AG08396 (cell line): Measurements from ENCODE around the gene DIS3L2.

Source experiments
- DNase-seq: peaks from one replicate; pipeline ENCODE4 v3.0.0; 2012; ENCODE audit warnings: low spot score, mixed read lengths

DIS3L2 gene

DNA sequence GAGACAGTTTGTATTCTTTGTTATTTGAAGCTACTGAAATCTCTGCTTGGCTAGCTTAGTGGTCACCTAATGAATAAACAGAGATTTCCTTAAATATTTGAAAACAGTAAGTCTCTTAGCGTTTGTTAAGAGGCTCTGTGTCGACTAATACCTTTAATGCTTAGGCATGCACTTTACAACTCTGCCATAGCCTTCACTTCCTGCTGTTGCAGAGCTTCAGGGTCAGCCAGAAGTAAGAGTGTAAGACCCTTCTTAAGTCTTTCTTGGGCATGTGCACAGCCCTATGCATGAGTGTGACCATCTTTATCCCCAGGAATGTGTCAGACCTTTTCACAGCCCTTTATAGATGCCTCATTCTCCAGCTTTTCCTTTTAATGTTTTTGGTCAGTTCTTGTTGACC is 221.8 kb downstream of the DIS3L2 start:
- DNase-seq = no peak

GRCh38 chr2:232184346-232184745 is 222.8 kb downstream of the DIS3L2 start:
- no peak for DNase-seq

DNA sequence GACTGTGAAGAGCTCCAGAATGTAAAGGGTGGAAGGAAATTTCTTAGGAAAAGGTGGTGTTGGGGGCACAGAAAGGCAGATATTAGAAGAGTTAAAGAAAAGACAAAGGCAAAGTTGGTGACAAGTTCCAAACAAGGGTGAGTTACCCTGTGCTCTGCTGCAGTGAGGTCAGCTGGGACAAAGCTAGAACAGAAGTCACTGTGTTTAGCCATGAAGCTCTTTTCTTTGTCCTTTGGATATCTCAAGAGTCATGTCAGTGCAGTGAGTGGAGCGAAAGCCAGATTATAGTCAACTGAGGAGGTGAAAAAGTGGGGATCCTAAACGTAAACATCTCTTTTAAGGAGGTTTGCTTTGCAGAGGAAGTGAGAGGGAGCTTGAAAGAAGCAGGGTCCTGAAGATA is 229.3 kb downstream of the DIS3L2 start:
- DNase-seq = no peak

DNA sequence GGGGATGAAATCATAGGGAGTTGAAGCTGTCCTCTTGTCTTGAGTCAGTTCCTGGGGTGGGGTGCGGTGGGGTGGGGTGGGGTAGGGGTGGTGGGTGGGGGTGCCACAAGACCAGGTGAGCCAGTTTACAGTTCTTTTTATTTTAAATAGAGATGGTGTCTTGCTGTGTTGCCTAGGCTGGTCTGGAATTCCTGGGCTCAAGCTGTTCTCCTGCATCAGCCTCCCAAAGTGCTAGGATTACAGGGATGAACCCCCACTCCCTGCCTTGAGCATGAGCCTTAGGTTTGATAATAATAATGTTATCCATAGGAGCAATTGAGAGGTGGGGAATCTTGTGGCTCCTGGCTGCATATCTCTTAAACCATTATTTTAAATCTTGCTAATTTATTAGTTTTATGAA is 234.0 kb downstream of the DIS3L2 start:
- DNase-seq = no peak

- no peak for DNase-seq
These were observed 235.3 kb downstream of the DIS3L2 start for GRCh38 chr2:232196802-232197201.

DNA sequence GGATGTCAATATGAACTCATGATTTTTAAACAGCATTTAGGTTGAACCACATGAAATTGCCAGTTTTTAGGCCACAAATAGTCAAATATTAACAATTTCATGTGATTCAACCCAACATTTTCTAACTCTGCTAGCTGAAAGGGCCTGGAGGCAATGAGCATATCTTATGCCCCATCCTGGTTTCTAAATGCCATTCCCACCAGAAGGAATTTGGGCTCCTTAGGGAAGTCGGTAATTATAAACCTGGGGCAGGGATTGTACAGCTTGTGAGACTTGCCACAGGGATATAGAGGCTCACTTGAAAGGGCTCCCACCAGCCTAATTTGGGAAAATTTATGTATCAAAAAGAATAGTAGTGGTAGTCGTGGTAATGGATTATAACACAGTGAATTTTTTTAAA is 238.7 kb downstream of the DIS3L2 start:
- DNase-seq = no peak

- no peak for DNase-seq
These were observed 241.8 kb downstream of the DIS3L2 start for GRCh38 chr2:232203166-232203891.

DNA sequence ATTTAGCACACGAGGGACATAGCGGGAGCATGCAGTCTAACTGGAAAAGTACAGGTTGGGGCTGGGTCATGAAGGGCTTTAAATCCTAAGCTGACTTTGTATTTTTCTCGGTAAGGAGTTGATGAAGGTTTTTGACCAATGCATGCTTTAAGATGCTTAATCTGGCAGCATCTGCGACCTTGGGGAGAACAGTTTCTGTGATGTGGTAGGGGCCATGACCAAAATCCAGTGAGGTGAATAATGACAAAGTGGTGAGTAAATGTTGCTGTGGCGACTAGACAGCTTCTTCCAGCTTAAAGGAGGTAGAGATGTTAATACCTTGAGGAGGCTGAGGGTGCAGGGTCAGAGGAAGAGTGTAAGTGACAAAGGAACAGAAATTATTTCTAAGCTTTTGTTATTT is 242.4 kb downstream of the DIS3L2 start:
- no peak for DNase-seq

GRCh38 chr2:232204457-232204931 is 243.0 kb downstream of the DIS3L2 start:
- DNase-seq = peak; percentile 47

GRCh38 chr2:232207174-232207573 is 245.7 kb downstream of the DIS3L2 start:
- no peak for DNase-seq

- no peak for DNase-seq
These were observed 248.8 kb downstream of the DIS3L2 start for GRCh38 chr2:232210306-232210705.

- DNase-seq = no peak
These were observed 250.5 kb downstream of the DIS3L2 start for GRCh38 chr2:232211743-232212686.

- DNase-seq = no peak
These were observed 251.7 kb downstream of the DIS3L2 start for GRCh38 chr2:232213176-232213575.

DNA sequence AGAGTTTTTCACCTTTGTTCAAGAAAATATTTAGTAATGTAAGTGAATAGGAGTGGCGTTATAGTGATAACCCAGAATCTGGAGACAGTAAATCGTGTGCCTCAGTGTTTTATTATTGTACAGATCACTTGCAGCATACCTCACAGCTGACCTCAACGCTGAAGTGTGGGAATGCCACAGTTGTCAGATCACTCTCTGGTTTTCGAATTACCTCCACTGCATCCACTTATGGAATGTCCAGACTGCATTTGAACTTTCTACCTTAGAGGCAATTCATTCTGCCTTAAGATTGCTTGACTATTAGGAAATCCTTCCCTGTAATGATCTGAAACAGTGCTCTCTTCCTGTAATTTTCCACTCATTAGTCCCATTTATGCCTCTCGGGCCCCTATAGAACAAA is 252.5 kb downstream of the DIS3L2 start:
- DNase-seq = no peak

DNA sequence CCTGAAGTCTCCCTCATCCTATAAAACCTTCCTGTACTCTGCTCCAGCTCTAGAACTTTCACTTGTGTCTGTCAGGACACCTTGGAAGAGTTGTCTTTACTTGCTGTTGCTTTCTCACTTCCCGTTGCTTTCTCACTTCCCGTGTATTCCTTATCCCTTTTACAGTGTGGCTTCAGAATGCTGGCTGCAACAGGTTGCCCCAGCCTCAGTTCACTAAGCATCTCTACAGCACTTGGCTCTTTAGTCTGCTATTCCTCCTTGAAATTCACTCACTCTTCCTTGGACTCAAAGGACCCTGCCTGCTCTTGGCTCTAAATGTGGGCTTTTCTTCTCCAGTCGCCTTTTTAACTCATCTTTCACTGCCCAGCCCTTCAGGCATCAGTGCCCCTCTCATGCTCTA is 254.5 kb downstream of the DIS3L2 start:
- no peak for DNase-seq

- DNase-seq = no peak
These were observed 257.4 kb downstream of the DIS3L2 start for GRCh38 chr2:232218778-232219495.

- DNase-seq = no peak
These were observed 258.0 kb downstream of the DIS3L2 start for GRCh38 chr2:232219496-232219870.

DNA sequence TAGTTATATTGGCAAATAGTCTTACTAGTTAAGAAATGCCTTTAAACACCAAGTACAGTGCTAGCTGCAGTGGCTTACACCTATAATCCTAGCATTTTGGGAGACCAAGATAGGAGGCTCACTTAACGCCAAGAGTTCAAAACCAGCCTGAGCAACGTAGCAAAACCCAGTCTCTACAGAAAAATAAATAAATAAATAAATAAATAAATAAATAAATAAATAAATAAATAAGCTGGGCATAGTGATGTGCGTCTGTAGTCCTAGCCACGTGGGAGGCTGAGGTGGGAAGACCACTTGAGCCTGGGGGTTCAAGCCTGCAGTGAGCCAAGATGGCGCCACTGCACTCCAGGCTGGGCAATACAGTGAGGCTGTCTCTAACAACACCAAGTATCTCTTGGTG is 258.4 kb downstream of the DIS3L2 start:
- no peak for DNase-seq

DNA sequence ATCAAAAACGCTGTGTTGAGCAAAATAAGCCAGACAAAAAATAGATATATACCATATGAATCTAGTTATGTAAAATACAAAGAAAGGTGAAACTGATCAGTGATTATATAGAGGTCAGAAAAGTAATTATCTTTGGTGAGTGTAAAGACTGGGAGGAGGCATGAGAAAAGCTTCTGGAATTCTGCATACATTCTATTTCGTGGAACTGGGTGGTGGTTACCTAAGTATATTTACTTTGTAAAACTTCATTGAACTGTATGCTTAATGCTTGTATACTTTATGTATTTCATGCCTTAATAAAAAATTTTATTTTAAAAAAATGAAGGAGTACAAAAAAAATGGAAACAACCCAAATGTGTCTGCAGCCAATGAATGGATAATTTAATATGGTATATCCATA is 263.9 kb downstream of the DIS3L2 start:
- DNase-seq = no peak

GRCh38 chr2:232225895-232226294 is 264.4 kb downstream of the DIS3L2 start:
- DNase-seq = no peak

DNA sequence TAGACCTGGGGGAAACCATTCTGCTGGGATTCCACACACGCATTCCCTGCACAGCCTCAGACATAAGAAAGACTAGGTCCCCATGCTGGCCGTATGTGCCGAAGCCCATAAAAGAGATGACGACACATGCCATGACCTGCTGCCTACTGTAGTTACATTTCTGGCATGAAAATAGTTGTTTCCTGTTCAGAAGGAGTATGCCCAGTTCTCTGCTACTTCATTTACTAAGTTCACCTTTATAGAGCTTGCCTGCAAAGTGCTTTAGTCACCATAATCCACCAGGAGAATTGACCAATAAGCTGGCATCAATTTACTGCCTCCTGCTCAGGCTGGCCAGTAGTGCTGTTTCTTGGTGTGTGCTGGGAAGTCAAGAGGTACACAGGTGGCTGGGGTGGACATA is 266.8 kb downstream of the DIS3L2 start:
- DNase-seq = no peak
